PC-9 (cell line): ENCODE data around the gene CRP.

Experiments used
- CTCF ChIP-seq: fragments of 200-600 bp; sonication (generic); conservative IDR thresholded peaks from 2 replicates; pipeline ENCODE4 v1.6.1; 2017; ENCODE audit warnings: mixed run types, antibody characterized with exemption, mild to moderate bottlenecking, moderate library complexity
- EZH2 ChIP-seq: fragments of 200-600 bp; sonication (generic); IDR thresholded peaks from 2 replicates; pipeline ENCODE4 v1.8.0; 2017; ENCODE audit warnings: antibody characterized with exemption, low read depth

- no peak for TF ChIP-seq CTCF
- no peak for TF ChIP-seq EZH2
Observed at GRCh38 chr1:159753386-159753785, 39.0 kb upstream of the CRP start.
